Stimulated activated CD4-positive, alpha-beta T cell treated with anti-CD3 and anti-CD28 coated beads, Interleukin-1b, Interleukin-23, amount 100 ng/mL, for 1 hour (primary cell): ENCODE measurements around the gene RRAD.

ENCODE experiments used
- DNase-seq, 2 donors: peaks; one replicate each; pipeline ENCODE4 v3.0.0-alpha.2; 2020; ENCODE audit warnings: low read depth in 2 of 2

Gene RRAD

GRCh38 chr16:66934138-66934838 lies 9.0 kb upstream of the RRAD start, which contains the start of gene CIAO2B:
Gene CIAO2B (minus strand): TSS chr16:66934402. CDS start chr16:66934364, 38 bp downstream.
- DNase-seq, result peak; percentile 69 to 85

- peak; percentile 16 to 26 for DNase-seq
These were observed 8.4 kb upstream of the RRAD start for GRCh38 chr16:66933776-66934137.

- DNase-seq, result no peak
These were observed 6.7 kb upstream of the RRAD start for GRCh38 chr16:66932076-66932475.

GRCh38 chr16:66931665-66932064 lies 6.3 kb upstream of the RRAD start:
- no peak for DNase-seq

GRCh38 chr16:66930189-66930588 lies 4.9 kb upstream of the RRAD start:
- DNase-seq, result no peak

GRCh38 chr16:66928702-66929388 lies 3.5 kb upstream of the RRAD start:
- DNase-seq, result no peak

- no peak for DNase-seq
These were observed 2.7 kb upstream of the RRAD start for GRCh38 chr16:66927918-66928649.

GRCh38 chr16:66926961-66927436 lies 1.7 kb upstream of the RRAD start:
- DNase-seq, result no peak

- DNase-seq, result no peak
These were observed 1.0 kb upstream of the RRAD start for GRCh38 chr16:66926171-66926947.

- DNase-seq, result no peak
These were observed 611 bp downstream of the RRAD start for GRCh38 chr16:66924527-66925321.

- no peak for DNase-seq
These were observed 1.5 kb downstream of the RRAD start for GRCh38 chr16:66923866-66924265.

- DNase-seq, result no peak
These were observed 2.0 kb downstream of the RRAD start for GRCh38 chr16:66923247-66923731.

GRCh38 chr16:66921729-66922450 lies 3.4 kb downstream of the RRAD start:
- DNase-seq, result no peak

- DNase-seq, result no peak
These were observed 4.2 kb downstream of the RRAD start for GRCh38 chr16:66920924-66921680.

- no peak for DNase-seq
These were observed 5.1 kb downstream of the RRAD start for GRCh38 chr16:66920299-66920590.

GRCh38 chr16:66919569-66920298 lies 5.6 kb downstream of the RRAD start:
- DNase-seq, result no peak

GRCh38 chr16:66918803-66919568 lies 6.3 kb downstream of the RRAD start, which contains the start of gene CDH16:
Gene CDH16 (minus strand): TSS chr16:66918885. CDS start chr16:66918065, 820 bp downstream.
- no peak for DNase-seq

- no peak for DNase-seq
These were observed 7.0 kb downstream of the RRAD start for GRCh38 chr16:66918355-66918754.
